Gastrocnemius medialis (tissue), 4 donors: ENCODE data around the gene LMX1A. TPM values are rescaled to one million over a fixed set of nuclear protein-coding genes. Genes with fewer than 3 reads are reported as not detected.

ENCODE experiments used
- ATAC-seq, 2 donors: fragments of 150-250 bp; one replicate each; pipeline ENCODE4 v1.9.1; 2016
- DNase-seq, 2 donors: peaks; one replicate each; pipeline ENCODE4 v3.0.0-alpha.2; 2019
- H3K27ac ChIP-seq, 4 donors: fragments of 200-600 bp; sonication (generic); 1 replicate in 1 of 4; 2 replicates in 3 of 4; pipeline ENCODE4 v1.5.1; 2016 to 2018; ENCODE audit warnings: mild to moderate bottlenecking in 2 of 4, moderate library complexity in 1 of 4
- H3K27me3 ChIP-seq, 3 donors: fragments of 200-600 bp; sonication (generic) in 2 of 3; 1 replicate in 1 of 3; 2 replicates in 2 of 3; pipeline versions ENCODE4 v1.5.1 to v1.6.0; 2016 to 2019; ENCODE audit warnings: mild to moderate bottlenecking in 1 of 3, moderate library complexity in 1 of 3
- H3K36me3 ChIP-seq, 2 donors: fragments of 200-600 bp; sonication (generic) in 1 of 2; one replicate each; pipeline ENCODE4 v1.5.1; 2017 to 2018
- H3K4me1 ChIP-seq, 2 donors: fragments of 200-600 bp; sonication (generic) in 1 of 2; one replicate each; pipeline ENCODE4 v1.5.1; 2016 to 2017; ENCODE audit warnings: mild to moderate bottlenecking in 2 of 2
- H3K4me3 ChIP-seq, 4 donors: fragments of 200-600 bp; sonication (generic) in 3 of 4; 1 replicate in 1 of 4; 2 replicates in 3 of 4; pipeline ENCODE4 v1.5.1; 2016 to 2019; ENCODE audit warnings: mild to moderate bottlenecking in 2 of 4
- H3K9me3 ChIP-seq, 3 donors: fragments of 200-600 bp; sonication (generic) in 2 of 3; 1 replicate in 1 of 3; 2 replicates in 2 of 3; pipeline ENCODE4 v1.5.1; 2016 to 2019
- CTCF ChIP-seq, 5 experiments: fragments of 450-650 bp in 3 of 5; fragments of 200-600 bp in 2 of 5; sonication (generic) in 2 of 5; IDR thresholded peaks in 4 of 5; conservative IDR thresholded peaks in 1 of 5; 1 replicate in 4 of 5; 2 replicates in 1 of 5; pipeline ENCODE4 v1.5.1; 2016 to 2019; ENCODE audit warnings: antibody characterized with exemption in 5 of 5, mild to moderate bottlenecking in 3 of 5, moderate library complexity in 3 of 5
- POLR2A ChIP-seq, 2 donors: fragments of 450-650 bp; IDR thresholded peaks; one replicate each; pipeline ENCODE4 v1.6.1; 2017; ENCODE audit warnings: antibody characterized with exemption in 2 of 2, mild to moderate bottlenecking in 2 of 2, moderate library complexity in 2 of 2
- in situ Hi-C, 4 donors: fragments of 200-750 bp; cut with MboI; loops; one replicate each; pipeline versions ENCODE4 v1.15.0 to v1.8.0; 2017; ENCODE audit warnings: low sequenced_read_pairs in 4 of 4
- intact Hi-C: fragments of 100-400 bp; cut with DNase I; formaldehyde crosslinking; loops from one replicate; pipeline ENCODE4 v1.15.1; 2023; ENCODE audit warnings: low total_unique reads
- total RNA-seq, 4 donors: library from RNA; depleted of rRNA; stranded (reverse); fragments of >200 nt; gene quantifications; one replicate each; pipeline versions ENCODE4 v1.1.0 to v1.2.3, GENCODE V29; 2016

The LMX1A gene
- total RNA-seq, 4 donors from 2014 or later: 0.20 TPM; not detected in 3

GRCh38 chr1:165257969-165258459 is 98.5 kb downstream of the LMX1A start:
- TF ChIP-seq POLR2A (IDR thresholded peaks at IDR 0.05) (no peak), CTCF (IDR thresholded peaks at IDR 0.05 in 4 of 5, conservative IDR thresholded peaks at IDR 0.05 in 1 of 5) (peak; percentile 35 to 83 (median 77))
- no peaks in the 10 kb centered on the region for H3K27me3 ChIP-seq
- in situ Hi-C loops: loop anchor here in 3 of 4 donors (5.0 to 25.0 kb wide), 3 partner anchors 109 to 329 kb away; no protein-coding TSS in a partner anchor
- no peak overlapping the region for H3K27ac ChIP-seq
- no peak overlapping the region for H3K4me3 ChIP-seq
- H3K36me3 ChIP-seq: no peaks in the 10 kb centered on the region
- ATAC-seq (peak; percentile 84 to 91), DNase-seq (peak; percentile 56 to 75)
- H3K9me3 ChIP-seq: no peaks in the 10 kb centered on the region
- H3K4me1 ChIP-seq: peaks cover 0 to 9% of the 10 kb centered on the region in 2 donors
- intact Hi-C loops: loop anchor here (1.0 kb wide), 1 partner anchor 111 kb away; no protein-coding TSS in a partner anchor

- no peak for DNase-seq
- ATAC-seq: no peak
- no peak for TF ChIP-seq POLR2A (IDR thresholded peaks at IDR 0.05)
- no peak for TF ChIP-seq CTCF (IDR thresholded peaks at IDR 0.05 in 4 of 5, conservative IDR thresholded peaks at IDR 0.05 in 1 of 5)
- Histone ChIP-seq H3K27ac (no peak overlapping the region), H3K9me3 (no peaks in the 10 kb centered on the region), H3K36me3 (no peaks in the 10 kb centered on the region), H3K4me3 (no peak overlapping the region), H3K27me3 (no peaks in the 10 kb centered on the region), H3K4me1 (peaks cover 0 to 9% of the 10 kb centered on the region in 2 donors)
- in situ Hi-C loops: loop anchor here in 3 of 4 donors (5.0 to 25.0 kb wide), 3 partner anchors 112 to 332 kb away; no protein-coding TSS in a partner anchor
- intact Hi-C loops: no loop called here
These were observed 101.5 kb downstream of the LMX1A start for GRCh38 chr1:165254896-165255625.

- H3K27ac ChIP-seq: no peak overlapping the region
- in situ Hi-C loops: loop anchor here in 1 of 4 donors (25.0 kb wide), 1 partner anchor 333 kb away; no protein-coding TSS in a partner anchor
- H3K9me3 ChIP-seq: no peaks in the 10 kb centered on the region
- TF ChIP-seq POLR2A (IDR thresholded peaks at IDR 0.05): no peak
- no peak for TF ChIP-seq CTCF (IDR thresholded peaks at IDR 0.05 in 4 of 5, conservative IDR thresholded peaks at IDR 0.05 in 1 of 5)
- H3K4me1 ChIP-seq: peaks cover 0 to 8% of the 10 kb centered on the region in 2 donors
- DNase-seq: no peak
- no peaks in the 10 kb centered on the region for H3K36me3 ChIP-seq
- intact Hi-C loops: no loop called here
- H3K4me3 ChIP-seq: no peak overlapping the region
- ATAC-seq: no peak
- H3K27me3 ChIP-seq: no peaks in the 10 kb centered on the region
These were observed 102.1 kb downstream of the LMX1A start for GRCh38 chr1:165254376-165254775.

GRCh38 chr1:165253818-165254254 is 102.7 kb downstream of the LMX1A start:
- peaks cover 0 to 5% of the 10 kb centered on the region in 2 donors for H3K4me1 ChIP-seq
- no peak for TF ChIP-seq CTCF (IDR thresholded peaks at IDR 0.05 in 4 of 5, conservative IDR thresholded peaks at IDR 0.05 in 1 of 5)
- no peak for TF ChIP-seq POLR2A (IDR thresholded peaks at IDR 0.05)
- no peak overlapping the region for H3K4me3 ChIP-seq
- DNase-seq (no peak), ATAC-seq (no peak)
- in situ Hi-C loops: loop anchor here in 1 of 4 donors (25.0 kb wide), 1 partner anchor 333 kb away; no protein-coding TSS in a partner anchor
- no peak overlapping the region for H3K27ac ChIP-seq
- H3K36me3 ChIP-seq: no peaks in the 10 kb centered on the region
- H3K27me3 ChIP-seq: no peaks in the 10 kb centered on the region
- H3K9me3 ChIP-seq: no peaks in the 10 kb centered on the region
- intact Hi-C loops: no loop called here
